Lung (tissue), 12 donors: ENCODE measurements around the gene CRHBP. TPM values are rescaled to one million over a fixed set of nuclear protein-coding genes. Genes with fewer than 3 reads are reported as not detected.

Source experiments
- ATAC-seq: fragments of 200-7000 bp; cut with Tn5 transposase; one replicate; pipeline ENCODE4 v1.9.1; 2020; ENCODE audit warnings: moderate number of reproducible peaks; ENCODE audit not compliant: insufficient read depth, low FRiP score
- DNase-seq, 3 donors: peaks; one replicate each; pipeline ENCODE4 v3.0.0-alpha.2; 2013 to 2017
- H3K27ac ChIP-seq, 2 donors: one replicate each; pipeline ENCODE4 v1.5.1; 2013; ENCODE audit warnings: mild to moderate bottlenecking in 2 of 2, moderate library complexity in 2 of 2, control low read depth in 1 of 2, inconsistent platforms in 1 of 2, low read depth in 1 of 2, low read length in 1 of 2
- H3K27me3 ChIP-seq, 3 donors: one replicate each; pipeline ENCODE4 v1.5.1; 2013; ENCODE audit warnings: low read length in 2 of 3; ENCODE audit not compliant: control insufficient read depth in 3 of 3, insufficient read depth in 3 of 3
- H3K36me3 ChIP-seq, 4 donors: one replicate each; pipeline ENCODE4 v1.5.1; 2013; ENCODE audit warnings: low read length in 4 of 4, mild to moderate bottlenecking in 1 of 4, moderate library complexity in 1 of 4; ENCODE audit not compliant: control insufficient read depth in 4 of 4, insufficient read depth in 4 of 4
- H3K4me1 ChIP-seq, 5 donors: one replicate each; pipeline ENCODE4 v1.5.1; 2013; ENCODE audit warnings: low read length in 5 of 5, mild to moderate bottlenecking in 2 of 5, moderate library complexity in 1 of 5; ENCODE audit not compliant: control insufficient read depth in 5 of 5, insufficient read depth in 5 of 5
- H3K4me3 ChIP-seq: one replicate; pipeline ENCODE4 v1.5.1; 2013; ENCODE audit warnings: mild to moderate bottlenecking, control low read depth, moderate library complexity
- H3K9ac ChIP-seq, 2 donors: one replicate each; pipeline ENCODE4 v1.5.1; 2013; ENCODE audit warnings: low read length in 2 of 2, control low read depth in 1 of 2; ENCODE audit not compliant: insufficient read depth in 1 of 2
- H3K9me3 ChIP-seq, 4 donors: one replicate each; pipeline ENCODE4 v1.5.1; 2013; ENCODE audit warnings: low read length in 3 of 4, mild to moderate bottlenecking in 1 of 4, moderate library complexity in 1 of 4; ENCODE audit not compliant: control insufficient read depth in 4 of 4, insufficient read depth in 3 of 4
- CTCF ChIP-seq: IDR thresholded peaks from 2 replicates; pipeline ENCODE4 v1.5.1; 2012; ENCODE audit warnings: mild to moderate bottlenecking; ENCODE audit errors: control extremely low read depth, extremely low read depth
- WGBS, 2 donors: extraction: QIAGEN DNeasy Blood & Tissue Kit; methylation state at CpG; one replicate each; pipeline ENCODE4 v1.1.7; 2013; 5-methylcytosine and 5-hydroxymethylcytosine counted together
- polyA plus RNA-seq, 2 donors: library from polyadenylated mRNA; stranded (reverse); fragments of 200-250 nt; gene quantifications; one replicate each; pipeline ENCODE4 v1.2.1, GENCODE V29; 2013
- total RNA-seq, 2 donors: library from RNA; depleted of rRNA in 1 of 2; stranded (reverse); fragments of >200 nt in 1 of 2; gene quantifications; one replicate each; pipeline ENCODE4 v1.2.1, GENCODE V29; 2014 to 2021
- donor health status: control.
- donor health status: control.
- donor health status: Bipolar disorder and iron deficiency.
- donor health status: healthy.
- donor health status: DM: yes; HTN: yes; CAD: no.

CRHBP gene
- total and polyA plus RNA-seq, 4 donors, result 0.21 to 0.58 (median 0.33) TPM

- Histone ChIP-seq H3K4me1 (peaks cover 0 to 14% (median 0%) of the 10 kb centered on the region in 5 donors), H3K4me3 (no peak overlapping the region), H3K36me3 (no peaks in the 10 kb centered on the region), H3K9ac (no peak overlapping the region), H3K27me3 (peaks cover 3 to 42% (median 41%) of the 10 kb centered on the region in 3 donors), H3K9me3 (peaks cover 0 to 3% (median 0%) of the 10 kb centered on the region in 4 donors), H3K27ac (no peak overlapping the region)
- DNase-seq (no peak), ATAC-seq (no peak)
- TF ChIP-seq CTCF, result no peak
- WGBS, 2 donors, result 10 to 11% methylated on average over 25 of the region's 25 CpGs
Measured at GRCh38 chr5:76954383-76954763, 1.5 kb downstream of the CRHBP start.

DNA sequence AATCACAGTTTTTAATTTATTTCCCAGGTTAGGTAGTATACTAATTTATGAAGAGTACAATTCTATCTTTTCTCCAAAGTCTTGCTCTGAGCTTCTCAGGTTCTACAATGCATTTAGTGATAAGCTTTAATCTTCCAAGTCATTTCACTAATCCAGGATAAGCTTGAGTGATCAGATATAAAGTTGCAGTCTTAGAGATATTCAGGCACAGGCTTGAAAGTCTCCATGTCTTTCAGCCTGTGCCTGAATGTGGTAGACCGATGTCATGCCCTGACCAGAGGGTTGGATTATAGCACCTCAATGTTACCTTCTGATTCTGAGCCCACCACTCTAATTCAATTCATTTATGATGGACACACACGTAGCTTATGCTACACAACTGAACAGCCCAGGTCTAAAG is 3.2 kb downstream of the CRHBP start:
- Histone ChIP-seq H3K27ac (no peak overlapping the region), H3K9me3 (peaks cover 0 to 3% (median 0%) of the 10 kb centered on the region in 4 donors), H3K9ac (no peak overlapping the region), H3K4me1 (peaks cover 0 to 14% (median 0%) of the 10 kb centered on the region in 5 donors), H3K36me3 (no peaks in the 10 kb centered on the region), H3K27me3 (peaks cover 3 to 42% (median 40%) of the 10 kb centered on the region in 3 donors), H3K4me3 (no peak overlapping the region)
- ATAC-seq (no peak), DNase-seq (no peak)
- WGBS, 2 donors, result 83 to 87% methylated on average over 2 of the region's 2 CpGs
- TF ChIP-seq CTCF, result no peak

DNA sequence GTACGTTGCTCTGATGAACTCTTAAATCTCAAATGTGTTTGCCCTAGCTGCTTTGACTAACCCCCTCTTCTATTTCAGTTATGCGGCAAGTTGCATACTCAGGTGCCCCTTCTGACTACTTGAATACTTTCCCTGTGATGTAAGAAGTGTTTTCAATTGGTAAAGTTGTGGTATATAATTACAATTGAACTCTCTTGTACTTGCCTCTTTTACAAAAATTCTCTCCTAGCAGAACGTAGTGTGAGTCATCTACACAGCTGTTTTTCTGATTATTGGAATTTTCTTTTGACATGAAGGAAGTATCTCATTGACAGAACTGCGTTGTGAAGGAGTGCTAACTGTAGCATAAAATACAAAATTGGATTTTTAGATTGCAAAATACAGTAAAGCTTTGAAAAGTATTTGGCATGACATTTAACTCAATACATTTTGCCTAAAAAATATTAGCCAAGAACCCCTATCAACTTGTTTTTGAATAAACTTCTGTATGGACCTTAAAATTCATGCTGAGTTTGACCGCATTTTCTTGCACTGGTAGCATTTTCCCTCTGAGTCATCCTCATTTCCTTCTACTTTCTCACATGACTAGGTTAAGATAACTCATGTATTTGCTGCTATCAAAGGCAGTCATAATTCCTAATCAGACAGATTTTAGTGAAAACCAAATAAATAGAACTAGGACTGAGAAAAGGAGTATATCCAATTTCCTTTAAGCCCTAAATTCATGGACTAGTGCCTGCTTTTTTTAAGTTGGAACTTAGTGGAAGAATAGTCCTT is 6.3 kb downstream of the CRHBP start:
- no peak overlapping the region for H3K4me3 ChIP-seq
- DNase-seq, result peak in 2 of 3 donors; percentile 52 to 73
- no peak for TF ChIP-seq CTCF
- H3K4me1 ChIP-seq, result peaks cover 0 to 4% (median 0%) of the 10 kb centered on the region in 5 donors
- peak; percentile 32 for ATAC-seq
- no peaks in the 10 kb centered on the region for H3K9me3 ChIP-seq
- no peaks in the 10 kb centered on the region for H3K36me3 ChIP-seq
- H3K27me3 ChIP-seq, result peaks cover 0 to 19% (median 16%) of the 10 kb centered on the region in 3 donors
- H3K27ac ChIP-seq, result no peak overlapping the region
- no peak overlapping the region for H3K9ac ChIP-seq
- 45 to 54% methylated on average over 5 of the region's 5 CpGs for WGBS, 2 donors
